ENCODE results near the gene SMAD7.

Gene SMAD7

GRCh38 chr18:48962994-48963561 is 12.3 kb upstream of the SMAD7 start:
- TF ChIP-seq ZFX (IDR thresholded peaks at IDR 0.05): no peak
- TF ChIP-seq CTCF (conservative IDR thresholded peaks at IDR 0.05): no peak
- no peak overlapping the region for H3K27ac ChIP-seq

- TF ChIP-seq CTCF (conservative IDR thresholded peaks at IDR 0.05): no peak
- TF ChIP-seq ZFX (IDR thresholded peaks at IDR 0.05): no peak
- H3K27ac ChIP-seq: no peak overlapping the region
Measured at GRCh38 chr18:48962252-48962993, 11.7 kb upstream of the SMAD7 start.

GRCh38 chr18:48961547-48961946 is 10.8 kb upstream of the SMAD7 start:
- no peak overlapping the region for H3K27ac ChIP-seq
- TF ChIP-seq CTCF (conservative IDR thresholded peaks at IDR 0.05): no peak
- no peak for TF ChIP-seq ZFX (IDR thresholded peaks at IDR 0.05)

GRCh38 chr18:48959921-48960920 is 9.5 kb upstream of the SMAD7 start:
- H3K27ac ChIP-seq: no peak overlapping the region
- TF ChIP-seq CTCF (conservative IDR thresholded peaks at IDR 0.05) (no peak), ZFX (IDR thresholded peaks at IDR 0.05) (no peak)

- TF ChIP-seq CTCF (conservative IDR thresholded peaks at IDR 0.05): no peak
- no peak for TF ChIP-seq ZFX (IDR thresholded peaks at IDR 0.05)
- H3K27ac ChIP-seq: no peak overlapping the region
Measured at GRCh38 chr18:48959551-48959920, 8.8 kb upstream of the SMAD7 start.

- H3K27ac ChIP-seq: no peak overlapping the region
- TF ChIP-seq ZFX (IDR thresholded peaks at IDR 0.05) (no peak), CTCF (conservative IDR thresholded peaks at IDR 0.05) (no peak)
Measured at GRCh38 chr18:48958951-48959350, 8.2 kb upstream of the SMAD7 start.

GRCh38 chr18:48957616-48958015 is 6.9 kb upstream of the SMAD7 start:
- TF ChIP-seq ZFX (IDR thresholded peaks at IDR 0.05): no peak
- TF ChIP-seq CTCF (conservative IDR thresholded peaks at IDR 0.05): no peak
- no peak overlapping the region for H3K27ac ChIP-seq
